Endothelial cell of umbilical vein (primary cell): ENCODE results near the gene TUBA3D. TPM values are rescaled to one million over a fixed set of nuclear protein-coding genes. Genes with fewer than 3 reads are reported as not detected.
"Not testable (repeated sequence)": the region's sequence is repeated elsewhere in the genome, so short reads cannot be mapped to it uniquely, and the experiment has no call there.

ENCODE experiments used
- BruUV-seq: library from RNA; stranded (reverse); fragments of 400-500 nt; replicated peaks from 2 replicates; lab custom pipeline; 2021; lab: Mats Ljungman, UMichigan
- CTCF ChIA-PET: fragments of 300-600, 350-600 bp; sonication (Branson Sonifier 250); formaldehyde crosslinking; loops from one replicate; lab custom pipeline; 2021; ENCODE audit warnings: antibody characterized with exemption, inconsistent platforms; lab: Charles Lee
- POLR2A ChIA-PET: fragments of 300-600, 350-600 bp; sonication (Branson Sonifier 250); formaldehyde crosslinking; loops from one replicate; lab custom pipeline; 2021; ENCODE audit warnings: antibody characterized with exemption, inconsistent platforms; lab: Charles Lee
- DNase-seq: peaks from one replicate; pipeline ENCODE4 v3.0.0-alpha.2; 2011; ENCODE audit warnings: low read depth, low spot score
- FAIRE-seq: peaks from 2 replicates; lab custom pipeline; 2011; peaks lifted over from hg19 to GRCh38; lab: Jason Lieb, UNC
- H2AFZ ChIP-seq: 2 replicates; pipeline ENCODE4 v1.6.0; 2012; ENCODE audit warnings: low read depth, low read length, control low read depth, inconsistent platforms
- H3K27ac ChIP-seq: 2 replicates; pipeline ENCODE4 v1.5.1; 2011; ENCODE audit warnings: low read depth, mild to moderate bottlenecking, control low read depth, low read length, moderate library complexity; ENCODE audit not compliant: insufficient read depth
- H3K27me3 ChIP-seq, 2 experiments: 2 replicates each; pipeline versions ENCODE4 v1.6.0 to v1.6.1; 2011; ENCODE audit warnings: low read length in 2 of 2, mixed read lengths in 1 of 2; ENCODE audit not compliant: control insufficient read depth in 2 of 2, insufficient read depth in 2 of 2
- H3K36me3 ChIP-seq, 2 experiments: 2 replicates in 1 of 2; 3 replicates in 1 of 2; pipeline ENCODE4 v1.5.1; 2011; ENCODE audit warnings: low read length in 2 of 2, mild to moderate bottlenecking in 1 of 2, moderate library complexity in 1 of 2; ENCODE audit not compliant: control insufficient read depth in 2 of 2, insufficient read depth in 2 of 2; ENCODE audit errors: extremely low read depth in 1 of 2
- H3K4me1 ChIP-seq: 3 replicates; pipeline ENCODE4 v1.5.1; 2011; ENCODE audit warnings: mild to moderate bottlenecking, low read length; ENCODE audit not compliant: control insufficient read depth, insufficient read depth; ENCODE audit errors: extremely low read depth
- H3K4me2 ChIP-seq: 2 replicates; pipeline ENCODE4 v1.6.1; 2011; ENCODE audit warnings: low read length, control low read depth, mixed read lengths; ENCODE audit not compliant: insufficient read depth
- H3K4me3 ChIP-seq, 3 experiments: fragments of 200-600 bp in 1 of 3; sonication (generic), shearing (Covaris generic) in 1 of 3; replicated peaks in 1 of 3; 2 replicates each; pipeline ENCODE4 v1.5.1; 2011 to 2016; ENCODE audit warnings: control low read depth in 3 of 3, low read length in 3 of 3, mild to moderate bottlenecking in 2 of 3, inconsistent platforms in 1 of 3, low read depth in 1 of 3, moderate library complexity in 1 of 3; ENCODE audit not compliant: insufficient read depth in 1 of 3
- H3K79me2 ChIP-seq: 2 replicates; pipeline ENCODE4 v1.6.0; 2012; ENCODE audit warnings: low read length, inconsistent platforms; ENCODE audit not compliant: control insufficient read depth, insufficient read depth
- H3K9ac ChIP-seq: replicated peaks from 2 replicates; pipeline ENCODE3; 2011; ENCODE audit warnings: low read length, control low read depth; ENCODE audit not compliant: insufficient read depth; ENCODE audit errors: extremely low read depth
- H3K9me1 ChIP-seq: replicated peaks from 3 replicates; pipeline ENCODE4 v1.6.0; 2011; ENCODE audit warnings: mild to moderate bottlenecking, low read length; ENCODE audit not compliant: control insufficient read depth, insufficient read depth; ENCODE audit errors: extremely low read depth
- H3K9me3 ChIP-seq: replicated peaks from 2 replicates; pipeline ENCODE4 v1.5.1; 2012; ENCODE audit warnings: low read length, inconsistent platforms; ENCODE audit not compliant: control insufficient read depth, insufficient read depth
- H4K20me1 ChIP-seq: replicated peaks from 2 replicates; pipeline ENCODE3; 2011; ENCODE audit warnings: mild to moderate bottlenecking, low read length; ENCODE audit not compliant: control insufficient read depth, insufficient read depth; ENCODE audit errors: extremely low read depth
- GATA2 ChIP-seq: IDR thresholded peaks from 2 replicates; pipeline ENCODE4 v1.7.0; 2011; ENCODE audit warnings: low read depth, mild to moderate bottlenecking, moderate library complexity, mixed read lengths, low read length; ENCODE audit not compliant: insufficient read length, insufficient read depth
- JUN ChIP-seq: IDR thresholded peaks from 2 replicates; pipeline ENCODE4 v1.6.1; 2011; ENCODE audit warnings: borderline replicate concordance, low read depth; ENCODE audit not compliant: insufficient read length, insufficient read depth
- POLR2A ChIP-seq: IDR thresholded peaks from 2 replicates; pipeline ENCODE4 v1.6.1; 2012; ENCODE audit warnings: low read depth, mild to moderate bottlenecking, control low read depth, low read length
- POLR2AphosphoS5 ChIP-seq: IDR thresholded peaks from 2 replicates; pipeline ENCODE4 v1.6.1; 2012; ENCODE audit warnings: low read depth, mild to moderate bottlenecking, control low read depth, low read length, moderate library complexity; ENCODE audit not compliant: insufficient read depth
- dilution Hi-C: fragments of 300-500 bp; cut with MboI; formaldehyde crosslinking; loops from one replicate; pipeline ENCODE4 v1.15.0; 2019; ENCODE audit warnings: low sequenced_read_pairs; ENCODE audit not compliant: extremely low pct_ligation_motif_present
- intact Hi-C: fragments of 100-400 bp; cut with micrococcal nuclease; formaldehyde crosslinking; loops from one replicate; pipeline ENCODE4 v1.10.0; 2022
- polyA plus RNA-seq, 4 experiments: library from polyadenylated mRNA; depleted of rRNA in 3 of 4; stranded (reverse) in 3 of 4; unstranded in 1 of 4; fragments of >200 nt; gene quantifications; 2 replicates each; pipeline versions ENCODE4 v1.2.1 to v1.2.3, GENCODE V29; 2011 to 2012; ENCODE audit warnings: missing spikeins in 1 of 4
- total RNA-seq: library from RNA; stranded (reverse); gene quantifications from 2 replicates; pipeline ENCODE4 v1.2.3, GENCODE V29; 2021
- TF ChIP-seq, protein P1 (sequence below): IDR thresholded peaks from 2 replicates; pipeline ENCODE4 v1.6.1; 2011; ENCODE audit not compliant: insufficient read depth, insufficient read length
- TF ChIP-seq, protein P2 (sequence below), 2 donors: IDR thresholded peaks; 1 replicate in 1 of 2; 2 replicates in 1 of 2; pipeline ENCODE4 v1.5.1; 2011; ENCODE audit warnings: low read length in 2 of 2, mild to moderate bottlenecking in 2 of 2, moderate library complexity in 2 of 2, control low read depth in 1 of 2, inconsistent platforms in 1 of 2, low read depth in 1 of 2; ENCODE audit not compliant: insufficient read depth in 1 of 2; ENCODE audit errors: extremely low read depth in 1 of 2

The TUBA3D gene
- total and polyA plus RNA-seq, 2 donors (not counting 3 experiments of a cell fraction or from before 2014, with no cell fraction given) = not detected

DNA sequence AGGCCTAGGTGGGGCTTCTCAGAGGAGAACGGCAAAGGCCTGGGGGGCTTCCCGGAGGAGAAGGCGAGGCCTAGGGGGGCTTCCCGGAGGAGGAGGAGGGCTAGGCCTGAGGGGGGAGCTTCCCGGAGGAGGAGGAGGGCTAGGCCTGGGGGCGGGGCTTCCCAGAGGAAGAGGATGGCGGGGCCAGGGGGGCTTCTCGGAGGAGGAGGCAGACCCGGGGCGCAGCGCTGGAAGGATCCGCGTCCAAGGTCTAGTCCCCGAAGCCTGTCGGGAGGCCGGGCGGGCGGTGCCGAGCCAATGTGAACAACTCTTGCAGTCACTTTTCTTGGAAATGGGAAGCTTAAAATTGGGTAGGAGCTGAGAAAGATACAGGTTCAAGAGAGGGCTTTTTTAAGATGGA is 30.0 kb upstream of the TUBA3D start:
- H3K4me2 ChIP-seq = no peak overlapping the region
- dilution Hi-C loops (no loop called here), intact Hi-C loops (no loop called here)
- no peak overlapping the region for H2AFZ ChIP-seq
- POLR2A ChIA-PET = no interaction called here
- TF ChIP-seq, protein P1, sequence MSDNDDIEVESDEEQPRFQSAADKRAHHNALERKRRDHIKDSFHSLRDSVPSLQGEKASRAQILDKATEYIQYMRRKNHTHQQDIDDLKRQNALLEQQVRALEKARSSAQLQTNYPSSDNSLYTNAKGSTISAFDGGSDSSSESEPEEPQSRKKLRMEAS = no peak
- TF ChIP-seq POLR2AphosphoS5 (no peak), POLR2A (no peak), GATA2 (no peak), JUN (no peak)
- TF ChIP-seq, protein P2, sequence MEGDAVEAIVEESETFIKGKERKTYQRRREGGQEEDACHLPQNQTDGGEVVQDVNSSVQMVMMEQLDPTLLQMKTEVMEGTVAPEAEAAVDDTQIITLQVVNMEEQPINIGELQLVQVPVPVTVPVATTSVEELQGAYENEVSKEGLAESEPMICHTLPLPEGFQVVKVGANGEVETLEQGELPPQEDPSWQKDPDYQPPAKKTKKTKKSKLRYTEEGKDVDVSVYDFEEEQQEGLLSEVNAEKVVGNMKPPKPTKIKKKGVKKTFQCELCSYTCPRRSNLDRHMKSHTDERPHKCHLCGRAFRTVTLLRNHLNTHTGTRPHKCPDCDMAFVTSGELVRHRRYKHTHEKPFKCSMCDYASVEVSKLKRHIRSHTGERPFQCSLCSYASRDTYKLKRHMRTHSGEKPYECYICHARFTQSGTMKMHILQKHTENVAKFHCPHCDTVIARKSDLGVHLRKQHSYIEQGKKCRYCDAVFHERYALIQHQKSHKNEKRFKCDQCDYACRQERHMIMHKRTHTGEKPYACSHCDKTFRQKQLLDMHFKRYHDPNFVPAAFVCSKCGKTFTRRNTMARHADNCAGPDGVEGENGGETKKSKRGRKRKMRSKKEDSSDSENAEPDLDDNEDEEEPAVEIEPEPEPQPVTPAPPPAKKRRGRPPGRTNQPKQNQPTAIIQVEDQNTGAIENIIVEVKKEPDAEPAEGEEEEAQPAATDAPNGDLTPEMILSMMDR (IDR thresholded peaks at IDR 0.05; ENCODE audit: extremely low read depth in 1 of 2, insufficient read depth in 1 of 2, low read depth in 1 of 2, low read length in 2 of 2) = no peak
- H3K36me3 ChIP-seq = no peaks in the 10 kb centered on the region
- H3K27ac ChIP-seq = no peak overlapping the region
- DNase-seq (no peak), FAIRE-seq (no peak)
- no peak overlapping the region for H3K9ac ChIP-seq
- H3K79me2 ChIP-seq = no peaks in the 10 kb centered on the region
- no peaks in the 10 kb centered on the region for H3K9me3 ChIP-seq
- no peak overlapping the region for H3K4me3 ChIP-seq
- BruUV-seq = no TSS peak
- H3K9me1 ChIP-seq = no peaks in the 10 kb centered on the region
- no peaks in the 10 kb centered on the region for H4K20me1 ChIP-seq
- no peaks in the 10 kb centered on the region for H3K4me1 ChIP-seq
- CTCF ChIA-PET = no interaction called here
- H3K27me3 ChIP-seq = no peaks in the 10 kb centered on the region

- POLR2A ChIA-PET, H3K4me2 ChIP-seq, DNase-seq, dilution Hi-C loops, H3K4me3 ChIP-seq, H3K27ac ChIP-seq, intact Hi-C loops, H3K9me3 ChIP-seq, H3K36me3 ChIP-seq, H3K27me3 ChIP-seq, CTCF ChIA-PET, H4K20me1 ChIP-seq, H3K79me2 ChIP-seq, H3K9me1 ChIP-seq, BruUV-seq, H3K4me1 ChIP-seq, H3K9ac ChIP-seq, FAIRE-seq, H2AFZ ChIP-seq: not testable (repeated sequence)
Observed at GRCh38 chr2:131447981-131448380, 27.9 kb upstream of the TUBA3D start.

DNA sequence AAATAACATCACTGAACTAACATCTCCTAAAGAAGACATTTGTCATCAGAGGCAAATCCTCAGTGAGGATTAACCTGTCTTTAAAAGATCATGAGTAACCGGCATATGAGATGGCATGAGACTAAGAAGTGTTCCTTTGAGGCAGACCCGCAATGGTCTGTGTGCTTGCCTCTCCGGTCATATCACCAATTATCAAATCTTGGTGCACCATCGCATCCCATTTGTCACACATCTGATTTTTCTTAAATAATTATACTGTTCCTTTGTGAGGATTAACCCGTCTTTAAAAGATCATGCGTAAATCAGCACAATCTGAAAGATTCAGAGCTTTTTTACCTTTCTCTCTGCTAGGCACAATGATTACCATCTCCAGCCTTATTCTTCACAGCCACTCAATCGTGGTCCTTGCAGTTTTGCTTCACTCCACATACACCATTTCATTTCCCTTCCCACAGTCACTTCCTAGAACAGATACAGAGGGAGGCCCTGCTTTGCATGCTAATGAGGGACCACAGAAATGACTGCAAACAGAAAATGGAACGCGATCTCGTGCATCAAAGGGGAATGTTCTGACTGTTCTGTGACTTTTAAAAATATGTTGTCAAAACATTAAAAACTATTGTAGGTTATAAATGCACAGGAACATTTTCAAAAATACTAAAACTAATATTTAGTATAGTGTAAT is 24.5 kb upstream of the TUBA3D start:
- H3K9ac ChIP-seq, H3K9me1 ChIP-seq, H3K4me1 ChIP-seq, H2AFZ ChIP-seq, intact Hi-C loops, dilution Hi-C loops, DNase-seq, H3K4me3 ChIP-seq, H3K4me2 ChIP-seq, H3K9me3 ChIP-seq, H3K27ac ChIP-seq, H3K27me3 ChIP-seq, H4K20me1 ChIP-seq, CTCF ChIA-PET, POLR2A ChIA-PET, BruUV-seq, H3K36me3 ChIP-seq, H3K79me2 ChIP-seq: not testable (repeated sequence)
- FAIRE-seq = peak; percentile 52
